HCT116 (cell line): Measurements from ENCODE around the gene PCBP1.

Experiments
- ATF3 ChIP-seq: IDR thresholded peaks from 2 replicates; pipeline ENCODE4 v1.6.1; 2012
- CBX3 ChIP-seq: IDR thresholded peaks from 2 replicates; pipeline ENCODE4 v1.6.1; 2012; ENCODE audit warnings: low read depth
- CEBPB ChIP-seq: IDR thresholded peaks from 2 replicates; pipeline ENCODE4 v1.6.1; 2012; ENCODE audit warnings: low read depth
- CTCF ChIP-seq, 3 experiments: fragments of 200-600 bp in 1 of 3; sonication (generic) in 1 of 3; IDR thresholded peaks in 2 of 3; conservative IDR thresholded peaks in 1 of 3; 2 replicates each; pipeline ENCODE4 v1.5.1; 2012 to 2017; ENCODE audit warnings: low read depth in 2 of 3, low read length in 2 of 3, antibody characterized with exemption in 1 of 3, borderline replicate concordance in 1 of 3, control low read depth in 1 of 3, mild to moderate bottlenecking in 1 of 3, mixed read lengths in 1 of 3, mixed run types in 1 of 3, moderate library complexity in 1 of 3; ENCODE audit not compliant: insufficient read depth in 1 of 3
- JUND ChIP-seq: IDR thresholded peaks from 2 replicates; pipeline ENCODE4 v1.6.1; 2012
- MAX ChIP-seq: IDR thresholded peaks from 2 replicates; pipeline ENCODE4 v1.6.1; 2012
- POLR2A ChIP-seq: IDR thresholded peaks from 2 replicates; pipeline ENCODE4 v1.7.0; 2011; ENCODE audit warnings: borderline replicate concordance; ENCODE audit not compliant: insufficient read depth, insufficient read length; ENCODE audit errors: extremely low read depth
- POLR2AphosphoS5 ChIP-seq: IDR thresholded peaks from 2 replicates; pipeline ENCODE4 v1.6.1; 2011; ENCODE audit warnings: mild to moderate bottlenecking, low read depth, low read length, moderate library complexity
- RAD21 ChIP-seq: IDR thresholded peaks from 2 replicates; pipeline ENCODE4 v1.6.1; 2012; ENCODE audit warnings: low read depth, mild to moderate bottlenecking
- SP1 ChIP-seq: IDR thresholded peaks from 2 replicates; pipeline ENCODE4 v1.6.1; 2012; ENCODE audit warnings: low read depth
- YY1 ChIP-seq: IDR thresholded peaks from 2 replicates; pipeline ENCODE4 v1.6.1; 2011; ENCODE audit warnings: low read length, low read depth, moderate library complexity, mild to moderate bottlenecking; ENCODE audit not compliant: insufficient replicate concordance; ENCODE audit errors: extremely low read depth
- ZBTB33 ChIP-seq: IDR thresholded peaks from 2 replicates; pipeline ENCODE4 v1.6.1; 2011; ENCODE audit warnings: mild to moderate bottlenecking, low read length, moderate library complexity; ENCODE audit not compliant: insufficient replicate concordance; ENCODE audit errors: extremely low read depth
- ZNF274 ChIP-seq: fragments of 200-500 bp; sonication (Bioruptor generic); IDR thresholded peaks from 2 replicates; pipeline ENCODE4 v1.6.1; 2014; ENCODE audit warnings: mild to moderate bottlenecking, low read depth, low read length, inconsistent platforms

- TF ChIP-seq CTCF (IDR thresholded peaks at IDR 0.05 in 2 of 3, conservative IDR thresholded peaks at IDR 0.05 in 1 of 3; ENCODE audit: borderline replicate concordance in 1 of 3, insufficient read depth in 1 of 3, low read depth in 2 of 3, low read length in 2 of 3) = no peak
- TF ChIP-seq SP1 = no peak
- no peak for TF ChIP-seq ATF3
- TF ChIP-seq JUND = no peak
- no peak for TF ChIP-seq YY1
- TF ChIP-seq CEBPB = no peak
- no peak for TF ChIP-seq ZNF274
- TF ChIP-seq CBX3 = no peak
- no peak for TF ChIP-seq RAD21
- TF ChIP-seq POLR2AphosphoS5 = no peak
- no peak for TF ChIP-seq MAX
- no peak for TF ChIP-seq POLR2A
- no peak for TF ChIP-seq ZBTB33
Observed at GRCh38 chr2:70088598-70089219, 1.4 kb downstream of the PCBP1 start.
